GM12878 (cell line): ENCODE results near the gene SPATS2L.

Experiments
- CTCF ChIP-seq, 3 experiments: IDR thresholded peaks in 2 of 3; conservative IDR thresholded peaks in 1 of 3; 2 replicates each; pipeline ENCODE4 v1.5.1; 2011; ENCODE audit warnings: low read depth in 3 of 3, low read length in 3 of 3, mild to moderate bottlenecking in 3 of 3, control low read depth in 2 of 3, moderate library complexity in 2 of 3, inconsistent platforms in 1 of 3, mixed read lengths in 1 of 3; ENCODE audit not compliant: control insufficient read depth in 2 of 3, insufficient read depth in 1 of 3; ENCODE audit errors: extremely low read depth in 1 of 3
- REST ChIP-seq: IDR thresholded peaks from 2 replicates; pipeline ENCODE4 v1.6.1; 2012; ENCODE audit warnings: mild to moderate bottlenecking, low read depth, low read length
- RFX5 ChIP-seq: IDR thresholded peaks from 2 replicates; pipeline ENCODE4 v1.6.1; 2011; ENCODE audit warnings: low read depth, low read length, improper control_type of control experiment

GRCh38 chr2:200309296-200310049, 3.0 kb downstream of the SPATS2L start:
- TF ChIP-seq CTCF (IDR thresholded peaks at IDR 0.05 in 2 of 3, conservative IDR thresholded peaks at IDR 0.05 in 1 of 3; ENCODE audit: control insufficient read depth in 2 of 3, extremely low read depth in 1 of 3, insufficient read depth in 1 of 3, low read depth in 3 of 3, low read length in 3 of 3) (no peak), REST (no peak), RFX5 (no peak)
